Left ventricle myocardium superior (tissue), 1 donor: ENCODE results near the gene TRAF4. TPM values are rescaled to one million over a fixed set of nuclear protein-coding genes. Genes with fewer than 3 reads are reported as not detected.

Experiments used
- ATAC-seq: fragments of 200-7000 bp; cut with Tn5 transposase; one replicate; pipeline ENCODE4 v1.9.1; 2020; ENCODE audit warnings: mild to moderate bottlenecking, moderate library complexity
- DNase-seq: peaks from one replicate; pipeline ENCODE4 v3.0.0-alpha.2; 2020
- intact Hi-C: fragments of 100-400 bp; cut with micrococcal nuclease; formaldehyde crosslinking; loops from one replicate; pipeline ENCODE4 v1.11.0; 2022
- total RNA-seq: library from RNA; stranded (reverse); fragmentation: NEBNext Ultra II Directional; extraction: Animal tissue kit (Norgen Biotek cat#: 25700); gene quantifications from one replicate; pipeline ENCODE4 v1.2.1, GENCODE V29; 2021
- donor health status: DM: no; HTN: yes; CAD: no; lungs with severe emphysema.

Gene TRAF4
- total RNA-seq, 1 donor from 2014 or later: 4.2 TPM

- DNase-seq (peak; percentile 61), ATAC-seq (peak; percentile 21)
- intact Hi-C loops: no loop called here
Measured at GRCh38 chr17:28744104-28744971, 527 bp downstream of the TRAF4 start.

GRCh38 chr17:28744972-28745785 is 1.4 kb downstream of the TRAF4 start:
- intact Hi-C loops: no loop called here
- DNase-seq (peak; percentile 47), ATAC-seq (peak; percentile 19)

GRCh38 chr17:28745786-28746411 is 2.1 kb downstream of the TRAF4 start:
- no peak for DNase-seq
- intact Hi-C loops: no loop called here
- ATAC-seq: no peak

- DNase-seq: no peak
- intact Hi-C loops: no loop called here
- ATAC-seq: no peak
Measured at GRCh38 chr17:28746611-28747050, 2.8 kb downstream of the TRAF4 start.

- DNase-seq: no peak
- intact Hi-C loops: no loop called here
- ATAC-seq: no peak
Measured at GRCh38 chr17:28747051-28747691, 3.4 kb downstream of the TRAF4 start.

- DNase-seq (no peak), ATAC-seq (no peak)
- intact Hi-C loops: no loop called here
Measured at GRCh38 chr17:28747801-28748750, 4.3 kb downstream of the TRAF4 start.

- no peak for ATAC-seq
- intact Hi-C loops: no loop called here
- no peak for DNase-seq
Measured at GRCh38 chr17:28748852-28749515, 5.2 kb downstream of the TRAF4 start.

- intact Hi-C loops: loop anchor here (2.0 kb wide), 1 partner anchor 21 kb away; the partner anchor contains the start of gene NEK8
- DNase-seq (no peak), ATAC-seq (no peak)
Measured at GRCh38 chr17:28749516-28750177, 5.8 kb downstream of the TRAF4 start.

GRCh38 chr17:28750178-28751047 is 6.6 kb downstream of the TRAF4 start:
- DNase-seq (peak; percentile 95), ATAC-seq (peak; percentile 86)
- intact Hi-C loops: loop anchor here (2.0 kb wide), 1 partner anchor 22 kb away; the partner anchor contains the start of gene NEK8

- ATAC-seq: no peak
- no peak for DNase-seq
- intact Hi-C loops: loop anchor here (2.0 kb wide), 1 partner anchor 23 kb away; the partner anchor contains the start of gene NEK8
Measured at GRCh38 chr17:28751600-28752366, 8.0 kb downstream of the TRAF4 start.

GRCh38 chr17:28755486-28755885 is 11.7 kb downstream of the TRAF4 start:
- ATAC-seq (no peak), DNase-seq (no peak)
- intact Hi-C loops: no loop called here

GRCh38 chr17:28756049-28756804 is 12.4 kb downstream of the TRAF4 start:
- ATAC-seq: no peak
- DNase-seq: no peak
- intact Hi-C loops: no loop called here

GRCh38 chr17:28758411-28759121 is 14.8 kb downstream of the TRAF4 start:
- intact Hi-C loops: no loop called here
- ATAC-seq (no peak), DNase-seq (no peak)

- ATAC-seq (no peak), DNase-seq (no peak)
- intact Hi-C loops: no loop called here
Measured at GRCh38 chr17:28759256-28759865, 15.6 kb downstream of the TRAF4 start.
